BLaER1 treated with 17β-estradiol and CSF1 and Interleukin-3, amounts not matched to agents 10 nM and 100 nM (cell line): ENCODE data around the gene SCNN1A.
A peak's percentile ranks its signal among the peaks of the same experiment; 100 is the strongest.

ENCODE experiments used
- H3K27ac ChIP-seq, 11 experiments: shearing (Covaris generic); formaldehyde crosslinking; 2 replicates each; pipeline ENCODE4 v1.8.1; 2022
- H3K27me3 ChIP-seq, 11 experiments: shearing (Covaris generic); formaldehyde crosslinking; 2 replicates each; pipeline ENCODE4 v1.8.1; 2022
- H3K36me3 ChIP-seq, 11 experiments: shearing (Covaris generic); formaldehyde crosslinking; 2 replicates each; pipeline ENCODE4 v1.8.1; 2022
- H3K4me1 ChIP-seq, 10 experiments: shearing (Covaris generic); formaldehyde crosslinking; 2 replicates each; pipeline ENCODE4 v1.8.1; 2022
- H3K4me2 ChIP-seq, 11 experiments: shearing (Covaris generic); formaldehyde crosslinking; 2 replicates each; pipeline ENCODE4 v1.8.1; 2022
- H3K4me3 ChIP-seq, 10 experiments: shearing (Covaris generic); formaldehyde crosslinking; 2 replicates each; pipeline ENCODE4 v1.8.1; 2022
- H3K9ac ChIP-seq, 11 experiments: shearing (Covaris generic); formaldehyde crosslinking; 2 replicates each; pipeline ENCODE4 v1.8.1; 2022
- H3K9me3 ChIP-seq, 11 experiments: shearing (Covaris generic); formaldehyde crosslinking; replicated peaks in 1 of 11; 2 replicates each; pipeline ENCODE4 v1.8.1; 2022
- H4K20me1 ChIP-seq, 11 experiments: shearing (Covaris generic); formaldehyde crosslinking; 2 replicates each; pipeline ENCODE4 v1.8.1; 2022
- Cebpa-rat ChIP-seq, 11 experiments: shearing (Covaris generic); IDR thresholded peaks; 2 replicates each; pipeline ENCODE4 v1.8.1; 2022

The SCNN1A gene

DNA sequence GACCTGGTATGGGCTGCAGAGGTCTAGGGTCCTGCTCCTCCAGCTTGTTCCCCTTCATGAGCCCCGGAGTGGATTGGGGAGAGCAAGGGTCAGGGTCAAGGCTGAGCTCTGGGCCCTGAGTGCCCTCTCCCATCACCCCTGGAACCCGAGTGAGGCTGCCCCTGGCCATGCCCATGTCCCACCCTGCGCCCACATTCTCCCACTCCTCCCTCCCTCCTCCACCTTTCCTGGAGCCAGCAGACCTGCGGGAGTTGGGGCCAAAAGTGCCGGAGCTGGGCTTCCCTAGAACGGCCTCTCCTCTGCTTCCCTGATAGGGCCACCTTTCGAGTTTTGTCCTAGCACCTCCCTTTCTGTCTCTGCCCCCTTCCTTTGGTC is 590 bp downstream of the SCNN1A start:
- no peaks in the 10 kb centered on the region for H3K36me3 ChIP-seq
- no peak overlapping the region for H3K4me3 ChIP-seq
- TF ChIP-seq Cebpa-rat (IDR thresholded peaks at IDR 0.05): no peak
- peak overlapping the region in 3 of 11 experiments; percentile 78 to 88 (median 87); a peak in 2 of 22 replicates for H3K4me2 ChIP-seq
- H3K27me3 ChIP-seq: peaks cover 0 to 28% (median 23%) of the 10 kb centered on the region in 11 experiments; a peak in 14 of 22 replicates
- no peaks in the 10 kb centered on the region for H3K9me3 ChIP-seq
- 0 out of 22 replicates have a peak overlapping the region, but pooled peaks of 1 of the 11 experiments have one; percentile 17 for H3K27ac ChIP-seq
- no peaks in the 10 kb centered on the region for H4K20me1 ChIP-seq
- H3K4me1 ChIP-seq: peaks cover 74 to 99% (median 80%) of the 10 kb centered on the region in 10 experiments
- peak overlapping the region in 1 of 11 experiments; percentile 22; a peak in 2 of 22 replicates for H3K9ac ChIP-seq

DNA sequence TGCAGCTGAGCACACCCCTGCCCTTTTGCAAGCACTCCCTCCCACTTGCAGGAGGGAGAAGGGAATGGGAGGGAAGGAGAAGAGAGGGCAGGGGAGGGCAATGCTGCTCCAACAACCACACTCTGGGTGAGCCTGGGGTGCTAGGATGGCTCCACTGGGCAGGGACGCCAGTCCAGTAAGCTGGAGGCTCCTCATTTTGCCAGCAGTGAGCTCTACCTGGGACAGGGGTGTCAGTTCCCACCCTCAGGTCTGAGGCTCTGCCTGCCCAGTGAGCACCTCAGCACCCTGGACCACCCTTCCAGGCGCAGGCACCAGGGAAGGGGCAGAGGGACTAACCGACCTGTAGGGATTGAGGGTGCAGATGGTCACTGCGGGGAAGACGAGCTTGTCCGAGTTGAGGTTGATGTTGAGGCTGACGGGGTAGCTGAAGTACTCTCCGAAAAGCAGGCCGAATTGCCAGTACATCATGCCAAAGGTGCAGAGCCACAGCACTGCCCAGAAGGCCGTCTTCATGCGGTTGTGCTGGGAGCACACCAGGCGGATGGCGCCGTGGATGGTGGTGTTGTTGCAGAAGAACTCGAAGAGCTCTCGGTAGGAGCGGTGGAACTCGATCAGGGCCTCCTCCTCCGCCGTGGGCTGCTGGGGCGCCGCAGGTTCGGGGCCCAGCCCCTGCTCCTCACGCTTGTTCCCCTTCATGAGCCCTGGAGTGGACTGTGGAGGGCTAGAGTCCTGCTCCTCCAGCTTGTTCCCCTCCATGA is 1.2 kb downstream of the SCNN1A start:
- no peaks in the 10 kb centered on the region for H3K36me3 ChIP-seq
- TF ChIP-seq Cebpa-rat (IDR thresholded peaks at IDR 0.05): no peak
- no peaks in the 10 kb centered on the region for H3K9me3 ChIP-seq
- no peak overlapping the region for H3K4me3 ChIP-seq
- peaks cover 0 to 28% (median 23%) of the 10 kb centered on the region in 11 experiments; a peak in 14 of 22 replicates for H3K27me3 ChIP-seq
- peak overlapping the region in 7 of 11 experiments; percentile 68 to 96 (median 84); a peak in 8 of 22 replicates for H3K4me2 ChIP-seq
- H3K27ac ChIP-seq: no peak overlapping the region
- peaks cover 75 to 98% (median 80%) of the 10 kb centered on the region in 10 experiments for H3K4me1 ChIP-seq
- no peak overlapping the region for H3K9ac ChIP-seq
- no peaks in the 10 kb centered on the region for H4K20me1 ChIP-seq

DNA sequence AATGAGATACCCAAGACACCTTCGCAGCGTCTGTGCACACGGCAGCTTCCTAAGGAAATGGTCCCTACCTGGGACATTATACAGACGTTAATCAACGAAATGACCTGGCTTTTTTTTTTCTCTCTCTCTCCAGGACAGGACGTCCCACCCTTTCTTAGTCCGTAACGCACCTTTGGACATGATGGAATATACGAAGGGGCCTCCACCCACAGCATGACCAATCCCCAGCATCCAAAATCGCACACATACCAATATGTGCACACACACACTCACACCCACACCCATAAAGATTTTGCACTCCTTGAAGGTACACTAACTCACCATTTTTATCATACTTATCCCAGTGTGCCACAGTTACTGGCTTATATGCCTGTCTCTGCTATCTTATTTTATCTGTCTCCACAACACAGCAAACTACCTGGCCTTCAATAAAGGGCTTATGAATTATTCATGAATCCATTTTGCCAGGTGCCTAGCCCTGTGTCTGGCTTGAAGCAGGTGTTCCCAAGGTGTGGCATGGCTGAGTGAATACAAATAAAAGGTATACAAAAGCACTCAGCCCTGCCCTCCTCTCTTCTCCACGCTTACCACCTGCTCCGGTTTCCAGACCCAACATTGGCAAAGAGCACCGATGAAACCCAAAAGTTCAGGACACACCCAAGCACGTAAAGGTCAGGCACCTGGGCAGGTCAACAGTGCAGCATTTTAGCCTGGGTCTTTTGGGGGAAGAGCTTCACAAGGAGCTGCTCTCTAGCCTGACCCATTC is 2.2 kb downstream of the SCNN1A start:
- Histone ChIP-seq H3K4me1 (peaks cover 75 to 98% (median 80%) of the 10 kb centered on the region in 10 experiments), H3K9ac (peak overlapping the region in 5 of 11 experiments; percentile 48 to 69 (median 64); a peak in 8 of 22 replicates), H3K4me2 (peak overlapping the region; percentile 68 to 96 (median 84)), H3K27me3 (peaks cover 0 to 28% (median 23%) of the 10 kb centered on the region in 11 experiments; a peak in 14 of 22 replicates), H4K20me1 (no peaks in the 10 kb centered on the region), H3K4me3 (no peak overlapping the region), H3K9me3 (no peaks in the 10 kb centered on the region), H3K27ac (peak overlapping the region in 7 of 11 experiments; percentile 52 to 77 (median 64); a peak in 11 of 22 replicates), H3K36me3 (no peaks in the 10 kb centered on the region)
- no peak for TF ChIP-seq Cebpa-rat (IDR thresholded peaks at IDR 0.05)

GRCh38 chr12:6372403-6373003 is 2.9 kb downstream of the SCNN1A start:
- H4K20me1 ChIP-seq: no peaks in the 10 kb centered on the region
- peak overlapping the region; percentile 68 to 96 (median 84) for H3K4me2 ChIP-seq
- peaks cover 78 to 98% (median 84%) of the 10 kb centered on the region in 10 experiments for H3K4me1 ChIP-seq
- no peaks in the 10 kb centered on the region for H3K9me3 ChIP-seq
- peaks cover 0 to 24% (median 18%) of the 10 kb centered on the region in 11 experiments; a peak in 14 of 22 replicates for H3K27me3 ChIP-seq
- H3K9ac ChIP-seq: peak overlapping the region in 10 of 11 experiments; percentile 24 to 69 (median 56); a peak in 18 of 22 replicates
- peak overlapping the region; percentile 37 to 77 (median 61); a peak in 18 of 22 replicates for H3K27ac ChIP-seq
- no peak for TF ChIP-seq Cebpa-rat (IDR thresholded peaks at IDR 0.05)
- H3K4me3 ChIP-seq: peak overlapping the region in 3 of 10 experiments; percentile 5 to 30 (median 11); a peak in 2 of 20 replicates
- no peaks in the 10 kb centered on the region for H3K36me3 ChIP-seq

- Histone ChIP-seq H3K36me3 (no peaks in the 10 kb centered on the region), H3K4me2 (peak overlapping the region; percentile 73 to 96 (median 84)), H3K4me3 (no peak overlapping the region), H3K9ac (peak overlapping the region in 6 of 11 experiments; percentile 22 to 67 (median 34); a peak in 6 of 22 replicates), H3K27me3 (peaks cover 0 to 10% (median 5%) of the 10 kb centered on the region in 11 experiments; a peak in 12 of 22 replicates), H3K27ac (peak overlapping the region in 8 of 11 experiments; percentile 19 to 77 (median 60); a peak in 13 of 22 replicates), H4K20me1 (no peaks in the 10 kb centered on the region), H3K4me1 (peaks cover 70 to 93% (median 77%) of the 10 kb centered on the region in 10 experiments), H3K9me3 (no peaks in the 10 kb centered on the region)
- TF ChIP-seq Cebpa-rat (IDR thresholded peaks at IDR 0.05): no peak
Measured at GRCh38 chr12:6370994-6371754, 4.2 kb downstream of the SCNN1A start.

GRCh38 chr12:6370576-6370935 is 4.8 kb downstream of the SCNN1A start:
- H3K36me3 ChIP-seq: no peaks in the 10 kb centered on the region
- peaks cover 64 to 87% (median 71%) of the 10 kb centered on the region in 10 experiments for H3K4me1 ChIP-seq
- peak overlapping the region; percentile 48 to 83 (median 71) for H3K4me2 ChIP-seq
- H3K4me3 ChIP-seq: no peak overlapping the region
- H3K27ac ChIP-seq: peak overlapping the region in 8 of 11 experiments; percentile 1 to 57 (median 30); a peak in 11 of 22 replicates
- TF ChIP-seq Cebpa-rat (IDR thresholded peaks at IDR 0.05): no peak
- H3K27me3 ChIP-seq: peaks cover 0 to 4% (median 0%) of the 10 kb centered on the region in 11 experiments; a peak in 5 of 22 replicates
- H3K9me3 ChIP-seq: no peaks in the 10 kb centered on the region
- H3K9ac ChIP-seq: peak overlapping the region in 4 of 11 experiments; percentile 12 to 37 (median 29); a peak in 5 of 22 replicates
- H4K20me1 ChIP-seq: no peaks in the 10 kb centered on the region

DNA sequence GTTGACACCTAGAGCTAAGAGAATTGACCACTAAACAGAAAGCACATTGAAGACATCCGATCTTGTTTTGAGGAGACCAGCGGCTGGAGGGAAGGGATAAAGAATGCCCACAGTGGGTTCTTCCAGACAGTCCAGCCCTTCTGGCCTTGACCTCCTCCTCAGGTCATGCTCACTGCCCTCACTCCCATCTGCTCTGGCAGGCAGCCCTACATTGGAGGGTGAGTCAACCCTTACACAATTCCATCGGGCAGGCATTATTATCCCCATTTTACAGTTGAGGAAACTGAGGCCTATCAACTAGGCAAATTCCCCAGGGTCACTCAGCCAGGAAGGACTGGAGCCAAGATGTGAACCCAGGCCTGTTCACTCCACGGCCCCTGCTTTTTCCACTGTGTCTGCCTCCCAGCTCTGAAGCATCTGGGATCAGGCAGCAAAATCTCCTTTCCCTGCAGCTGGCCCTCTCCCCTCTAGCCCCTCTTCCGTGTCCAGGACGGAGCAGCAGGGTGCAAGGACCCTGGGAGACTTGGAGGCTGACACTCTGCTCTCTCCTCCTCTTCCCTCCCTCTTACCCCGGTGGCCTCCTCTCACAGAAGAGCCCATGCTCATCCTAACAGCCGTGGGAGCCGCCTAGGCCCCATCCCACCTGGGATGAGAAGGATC is 5.3 kb downstream of the SCNN1A start:
- H3K36me3 ChIP-seq: no peaks in the 10 kb centered on the region
- peak overlapping the region in 6 of 11 experiments; percentile 15 to 57 (median 39); a peak in 7 of 22 replicates for H3K27ac ChIP-seq
- H3K4me2 ChIP-seq: peak overlapping the region; percentile 48 to 83 (median 71)
- H3K4me3 ChIP-seq: no peak overlapping the region
- H4K20me1 ChIP-seq: no peaks in the 10 kb centered on the region
- TF ChIP-seq Cebpa-rat (IDR thresholded peaks at IDR 0.05): no peak
- H3K9me3 ChIP-seq: no peaks in the 10 kb centered on the region
- peak overlapping the region in 3 of 11 experiments; percentile 12 to 37 (median 36); a peak in 3 of 22 replicates for H3K9ac ChIP-seq
- H3K4me1 ChIP-seq: peaks cover 61 to 82% (median 68%) of the 10 kb centered on the region in 10 experiments
- H3K27me3 ChIP-seq: no peaks in the 10 kb centered on the region
